GM12878 (cell line): ENCODE data around the gene CEP170B. TPM values are rescaled to one million over a fixed set of nuclear protein-coding genes. Genes with fewer than 3 reads are reported as not detected.

ENCODE experiments used
- ATF7 ChIP-seq: fragments of 450-650 bp; IDR thresholded peaks from 2 replicates; pipeline ENCODE4 v1.6.1; 2016; ENCODE audit warnings: low read depth, mild to moderate bottlenecking
- FOXM1 ChIP-seq: IDR thresholded peaks from 2 replicates; pipeline ENCODE4 v1.6.1; 2012; ENCODE audit warnings: low read depth, mild to moderate bottlenecking, inconsistent platforms, low read length, moderate library complexity
- NBN ChIP-seq: fragments of 450-650 bp; IDR thresholded peaks from 2 replicates; pipeline ENCODE4 v1.6.1; 2016
- NR2C1 ChIP-seq: fragments of 450-650 bp; IDR thresholded peaks from 2 replicates; pipeline ENCODE4 v1.6.1; 2017; ENCODE audit warnings: antibody characterized with exemption, mild to moderate bottlenecking, moderate library complexity
- POLR2A ChIP-seq: IDR thresholded peaks from 2 replicates; pipeline ENCODE4 v1.6.1; 2011; ENCODE audit warnings: low read depth, mild to moderate bottlenecking, low read length
- RELA ChIP-seq: fragments of 450-650 bp; IDR thresholded peaks from 2 replicates; pipeline ENCODE4 v1.8.0; 2014; ENCODE audit warnings: borderline replicate concordance; ENCODE audit not compliant: partially characterized antibody
- SRF ChIP-seq, 2 experiments: IDR thresholded peaks; 2 replicates each; pipeline ENCODE4 v1.6.1; 2011; ENCODE audit warnings: low read depth in 2 of 2, low read length in 2 of 2, mild to moderate bottlenecking in 1 of 2, moderate library complexity in 1 of 2
- SUZ12 ChIP-seq: fragments of 200-600 bp; sonication (generic); IDR thresholded peaks from one replicate; pipeline ENCODE4 v1.6.1; 2018; ENCODE audit warnings: antibody characterized with exemption, mild to moderate bottlenecking; ENCODE audit not compliant: unreplicated experiment
- polyA plus RNA-seq, 11 experiments: library from polyadenylated mRNA; depleted of rRNA in 4 of 11; unstranded in 6 of 11; stranded (reverse) in 5 of 11; fragments of >200 nt; fragmentation: Nextera tagmentation in 4 of 11; fragmentation: Illumina TruSeq in 1 of 11; extraction: Ambion mirVana in 4 of 11; extraction: Trizol in 1 of 11; gene quantifications; 1 replicate in 1 of 11; 2 replicates in 10 of 11; pipeline versions ENCODE4 v1.2.1 to v1.2.3, GENCODE V29; 2011 to 2016; ENCODE audit warnings: inconsistent platforms in 2 of 11, missing spikeins in 2 of 11, low read depth in 1 of 11
- total RNA-seq, 4 experiments: library from RNA; depleted of rRNA in 3 of 4; stranded (reverse); fragments of >200 nt in 3 of 4; fragmentation: Illumina TruSeq in 1 of 4; extraction: Trizol in 1 of 4; gene quantifications; 2 replicates each; pipeline versions ENCODE4 v1.2.1 to v1.2.3, GENCODE V29; 2013 to 2021
- TF ChIP-seq, protein P1 (sequence below): IDR thresholded peaks from 2 replicates; pipeline ENCODE4 v1.6.1; 2011; ENCODE audit warnings: borderline replicate concordance, low read depth, mild to moderate bottlenecking, moderate library complexity, low read length; ENCODE audit not compliant: insufficient read depth, poor library complexity, severe bottlenecking
- TF ChIP-seq, protein P2 (sequence below): IDR thresholded peaks from 2 replicates; pipeline ENCODE4 v1.6.1; 2011; ENCODE audit warnings: mild to moderate bottlenecking, low read depth, low read length, moderate library complexity; ENCODE audit not compliant: insufficient replicate concordance
- TF ChIP-seq, protein P3 (sequence below): fragments of 450-650 bp; IDR thresholded peaks from 2 replicates; pipeline ENCODE4 v1.6.1; 2016; ENCODE audit warnings: mild to moderate bottlenecking, moderate library complexity, borderline replicate concordance

The CEP170B gene
- total and polyA plus RNA-seq, 10 of the 15 experiments (the other 5 are each of a cell fraction or from before 2014, with no cell fraction given): 0.01 to 0.44 (median 0.05) TPM; not detected in 4

DNA sequence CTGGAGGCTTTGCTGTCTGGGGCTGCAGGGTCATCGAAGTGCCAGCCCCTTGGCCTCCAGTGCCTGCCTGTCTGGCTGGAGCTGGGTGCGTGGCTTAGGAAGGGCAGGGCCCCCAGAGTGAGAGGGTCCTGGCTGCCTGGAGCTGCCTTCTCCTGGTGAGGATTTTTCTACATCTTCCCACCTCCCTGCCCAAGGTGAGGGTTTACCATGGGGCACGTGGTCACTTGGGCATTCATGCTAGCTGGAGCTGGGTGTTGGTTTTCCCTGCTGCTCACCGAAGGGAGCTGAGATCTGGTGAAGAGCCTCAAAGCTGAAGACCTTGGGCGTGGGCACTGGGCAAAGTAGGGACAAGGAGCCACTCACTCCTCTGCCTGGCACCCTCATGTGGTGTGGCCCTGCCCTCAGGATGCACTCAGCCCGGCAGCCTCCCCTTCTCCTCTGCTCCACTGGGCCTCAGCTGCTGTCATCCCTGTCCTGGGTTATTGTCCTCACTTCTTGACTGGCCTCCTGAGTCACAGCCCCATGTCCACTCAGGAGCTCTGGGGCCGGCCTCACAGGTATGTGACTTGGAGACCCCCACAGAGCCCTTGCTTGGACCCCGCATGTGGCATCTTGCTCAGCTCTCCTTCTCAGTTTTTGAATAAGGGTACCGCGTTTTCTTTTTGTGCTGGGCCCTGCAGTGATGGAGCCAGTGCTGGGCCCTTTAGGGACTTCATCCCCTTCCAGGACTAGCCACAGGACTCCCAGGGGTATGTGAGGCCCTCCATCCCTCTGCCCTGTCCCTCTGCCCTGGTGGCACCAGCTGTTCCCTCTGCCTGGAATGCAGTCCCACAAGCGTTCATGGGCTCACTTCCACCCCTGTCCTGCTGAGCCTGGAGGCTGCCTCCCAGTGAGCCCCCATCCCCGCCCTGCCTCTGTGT, 1.6 kb downstream of the CEP170B start (continued):
- TF ChIP-seq, protein P1, sequence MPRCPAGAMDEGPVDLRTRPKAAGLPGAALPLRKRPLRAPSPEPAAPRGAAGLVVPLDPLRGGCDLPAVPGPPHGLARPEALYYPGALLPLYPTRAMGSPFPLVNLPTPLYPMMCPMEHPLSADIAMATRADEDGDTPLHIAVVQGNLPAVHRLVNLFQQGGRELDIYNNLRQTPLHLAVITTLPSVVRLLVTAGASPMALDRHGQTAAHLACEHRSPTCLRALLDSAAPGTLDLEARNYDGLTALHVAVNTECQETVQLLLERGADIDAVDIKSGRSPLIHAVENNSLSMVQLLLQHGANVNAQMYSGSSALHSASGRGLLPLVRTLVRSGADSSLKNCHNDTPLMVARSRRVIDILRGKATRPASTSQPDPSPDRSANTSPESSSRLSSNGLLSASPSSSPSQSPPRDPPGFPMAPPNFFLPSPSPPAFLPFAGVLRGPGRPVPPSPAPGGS: no peak
- TF ChIP-seq POLR2A (no peak), SRF (IDR thresholded peaks at IDR 0.05; ENCODE audit: low read depth in 2 of 2, low read length in 2 of 2) (no peak), ATF7 (no peak), NR2C1 (no peak), NBN (no peak), RELA (no peak), FOXM1 (no peak), SUZ12 (no peak)
- TF ChIP-seq, protein P2, sequence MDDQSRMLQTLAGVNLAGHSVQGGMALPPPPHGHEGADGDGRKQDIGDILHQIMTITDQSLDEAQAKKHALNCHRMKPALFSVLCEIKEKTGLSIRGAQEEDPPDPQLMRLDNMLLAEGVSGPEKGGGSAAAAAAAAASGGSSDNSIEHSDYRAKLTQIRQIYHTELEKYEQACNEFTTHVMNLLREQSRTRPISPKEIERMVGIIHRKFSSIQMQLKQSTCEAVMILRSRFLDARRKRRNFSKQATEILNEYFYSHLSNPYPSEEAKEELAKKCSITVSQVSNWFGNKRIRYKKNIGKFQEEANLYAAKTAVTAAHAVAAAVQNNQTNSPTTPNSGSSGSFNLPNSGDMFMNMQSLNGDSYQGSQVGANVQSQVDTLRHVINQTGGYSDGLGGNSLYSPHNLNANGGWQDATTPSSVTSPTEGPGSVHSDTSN: no peak
- TF ChIP-seq, protein P3, sequence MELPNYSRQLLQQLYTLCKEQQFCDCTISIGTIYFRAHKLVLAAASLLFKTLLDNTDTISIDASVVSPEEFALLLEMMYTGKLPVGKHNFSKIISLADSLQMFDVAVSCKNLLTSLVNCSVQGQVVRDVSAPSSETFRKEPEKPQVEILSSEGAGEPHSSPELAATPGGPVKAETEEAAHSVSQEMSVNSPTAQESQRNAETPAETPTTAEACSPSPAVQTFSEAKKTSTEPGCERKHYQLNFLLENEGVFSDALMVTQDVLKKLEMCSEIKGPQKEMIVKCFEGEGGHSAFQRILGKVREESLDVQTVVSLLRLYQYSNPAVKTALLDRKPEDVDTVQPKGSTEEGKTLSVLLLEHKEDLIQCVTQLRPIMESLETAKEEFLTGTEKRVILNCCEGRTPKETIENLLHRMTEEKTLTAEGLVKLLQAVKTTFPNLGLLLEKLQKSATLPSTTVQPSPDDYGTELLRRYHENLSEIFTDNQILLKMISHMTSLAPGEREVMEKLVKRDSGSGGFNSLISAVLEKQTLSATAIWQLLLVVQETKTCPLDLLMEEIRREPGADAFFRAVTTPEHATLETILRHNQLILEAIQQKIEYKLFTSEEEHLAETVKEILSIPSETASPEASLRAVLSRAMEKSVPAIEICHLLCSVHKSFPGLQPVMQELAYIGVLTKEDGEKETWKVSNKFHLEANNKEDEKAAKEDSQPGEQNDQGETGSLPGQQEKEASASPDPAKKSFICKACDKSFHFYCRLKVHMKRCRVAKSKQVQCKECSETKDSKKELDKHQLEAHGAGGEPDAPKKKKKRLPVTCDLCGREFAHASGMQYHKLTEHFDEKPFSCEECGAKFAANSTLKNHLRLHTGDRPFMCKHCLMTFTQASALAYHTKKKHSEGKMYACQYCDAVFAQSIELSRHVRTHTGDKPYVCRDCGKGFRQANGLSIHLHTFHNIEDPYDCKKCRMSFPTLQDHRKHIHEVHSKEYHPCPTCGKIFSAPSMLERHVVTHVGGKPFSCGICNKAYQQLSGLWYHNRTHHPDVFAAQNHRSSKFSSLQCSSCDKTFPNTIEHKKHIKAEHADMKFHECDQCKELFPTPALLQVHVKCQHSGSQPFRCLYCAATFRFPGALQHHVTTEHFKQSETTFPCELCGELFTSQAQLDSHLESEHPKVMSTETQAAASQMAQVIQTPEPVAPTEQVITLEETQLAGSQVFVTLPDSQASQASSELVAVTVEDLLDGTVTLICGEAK: no peak
